CD4-positive, alpha-beta memory T cell (primary cell): Measurements from ENCODE around the gene BLOC1S2. TPM values are rescaled to one million over a fixed set of nuclear protein-coding genes. Genes with fewer than 3 reads are reported as not detected.
"Not testable (repeated sequence)": the region's sequence is repeated elsewhere in the genome, so short reads cannot be mapped to it uniquely, and the experiment has no call there.

ENCODE experiments used
- CTCF ChIA-PET: fragments of 350-600 bp; sonication (Branson Sonifier 250); formaldehyde crosslinking; loops from one replicate; lab custom pipeline; 2021; ENCODE audit warnings: inconsistent platforms; ENCODE audit not compliant: partially characterized antibody; lab: Charles Lee
- POLR2A ChIA-PET: fragments of 350-600 bp; sonication (Branson Sonifier 250); formaldehyde crosslinking; loops from one replicate; lab custom pipeline; 2021; ENCODE audit not compliant: partially characterized antibody; lab: Charles Lee
- DNase-seq, 5 donors: peaks; one replicate each; pipeline versions ENCODE4 v3.0.0 to v3.0.0-alpha.2; 2020 to 2022; ENCODE audit warnings: mixed read lengths in 1 of 5
- H3K27ac ChIP-seq: one replicate; pipeline ENCODE4 v1.7.0; 2013; ENCODE audit warnings: low read depth, low read length
- H3K27me3 ChIP-seq: 2 replicates; pipeline ENCODE4 v1.7.0; 2013; ENCODE audit warnings: mild to moderate bottlenecking, low read length, moderate library complexity; ENCODE audit not compliant: insufficient read depth
- H3K36me3 ChIP-seq: 2 replicates; pipeline ENCODE4 v1.7.0; 2013; ENCODE audit warnings: mild to moderate bottlenecking, low read length, moderate library complexity; ENCODE audit not compliant: insufficient read depth
- H3K4me1 ChIP-seq: 2 replicates; pipeline ENCODE4 v1.7.0; 2013; ENCODE audit warnings: mild to moderate bottlenecking, low read length, moderate library complexity; ENCODE audit not compliant: insufficient read depth
- H3K4me3 ChIP-seq, 2 donors: one replicate each; pipeline ENCODE4 v1.7.0; 2013; ENCODE audit warnings: low read length in 2 of 2, mild to moderate bottlenecking in 1 of 2
- H3K9me3 ChIP-seq, 2 donors: one replicate each; pipeline ENCODE4 v1.7.0; 2013; ENCODE audit warnings: low read length in 2 of 2, control low read depth in 1 of 2; ENCODE audit not compliant: control insufficient read depth in 1 of 2
- H3K27ac Mint-ChIP-seq, 7 donors: one replicate each; pipeline ENCODE4 v1.8.0; 2020 to 2021; ENCODE audit warnings: mixed read lengths in 7 of 7, mild to moderate bottlenecking in 6 of 7, inconsistent platforms in 3 of 7, moderate library complexity in 3 of 7
- H3K27me3 Mint-ChIP-seq, 2 donors: one replicate each; pipeline ENCODE4 v1.8.0; 2020 to 2021; ENCODE audit warnings: mixed read lengths in 2 of 2
- H3K36me3 Mint-ChIP-seq, 2 donors: one replicate each; pipeline ENCODE4 v1.8.0; 2020 to 2021; ENCODE audit warnings: mixed read lengths in 2 of 2, inconsistent platforms in 1 of 2, mild to moderate bottlenecking in 1 of 2
- H3K4me1 Mint-ChIP-seq, 4 donors: one replicate each; pipeline ENCODE4 v1.8.0; 2020 to 2021; ENCODE audit warnings: mixed read lengths in 4 of 4, mild to moderate bottlenecking in 1 of 4
- H3K4me3 Mint-ChIP-seq, 8 donors: one replicate each; pipeline ENCODE4 v1.8.0; 2020 to 2021; ENCODE audit warnings: mixed read lengths in 8 of 8, mild to moderate bottlenecking in 7 of 8, moderate library complexity in 6 of 8, inconsistent platforms in 3 of 8
- H3K9me3 Mint-ChIP-seq, 8 donors: one replicate each; pipeline ENCODE4 v1.8.0; 2020 to 2021; ENCODE audit warnings: mixed read lengths in 8 of 8, mild to moderate bottlenecking in 5 of 8, inconsistent platforms in 3 of 8, moderate library complexity in 1 of 8
- intact Hi-C: fragments of 100-400 bp; cut with micrococcal nuclease; formaldehyde crosslinking; loops from one replicate; pipeline ENCODE4 v1.15.1; 2023
- polyA plus RNA-seq, 2 donors: library from polyadenylated mRNA; unstranded; fragments of 300-500 nt; fragmentation: Illumina TruSeq; gene quantifications; one replicate each; pipeline ENCODE4 v1.2.3, GENCODE V29; 2021
- total RNA-seq, 2 experiments: library from RNA; stranded (reverse); gene quantifications; one replicate each; pipeline ENCODE4 v1.2.3, GENCODE V29; 2021

BLOC1S2 gene
- total and polyA plus RNA-seq, 4 experiments from 2014 or later, result 32.0 to 77.8 (median 52.6) TPM

GRCh38 chr10:100292300-100292699, 5.8 kb upstream of the BLOC1S2 start:
- DNase-seq, POLR2A ChIA-PET, H3K27ac ChIP-seq, H3K4me1 ChIP-seq, H3K4me1 Mint-ChIP-seq, H3K4me3 ChIP-seq, H3K27me3 ChIP-seq, H3K4me3 Mint-ChIP-seq, H3K36me3 Mint-ChIP-seq, intact Hi-C loops, CTCF ChIA-PET, H3K36me3 ChIP-seq, H3K27ac Mint-ChIP-seq, H3K9me3 Mint-ChIP-seq, H3K9me3 ChIP-seq: not testable (repeated sequence)
- peaks cover 17% of the 10 kb centered on the region in 2 donors for H3K27me3 Mint-ChIP-seq

DNA sequence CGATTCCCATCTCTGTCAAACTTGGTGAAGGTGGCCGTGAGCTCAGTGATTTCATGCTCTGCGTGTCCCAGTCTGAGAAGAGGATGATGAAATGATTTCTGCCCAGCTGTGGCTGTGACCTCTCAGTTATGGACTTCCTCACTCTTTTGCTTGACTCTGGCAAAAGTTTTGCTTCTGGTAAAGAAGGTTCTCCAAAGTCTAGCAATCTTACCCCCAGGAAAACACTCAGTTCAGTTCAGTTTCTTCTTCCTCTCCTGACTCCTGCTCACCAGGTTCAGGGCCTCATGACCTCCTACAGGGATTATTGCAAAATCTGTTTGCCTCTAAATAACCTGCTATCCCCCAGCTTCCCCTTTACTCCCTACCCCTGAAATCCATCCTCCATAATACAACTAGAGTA, 4.9 kb upstream of the BLOC1S2 start:
- intact Hi-C loops, result no loop called here
- H3K9me3 Mint-ChIP-seq, result no peaks in the 10 kb centered on the region
- Histone ChIP-seq H3K9me3 (no peaks in the 10 kb centered on the region), H3K4me3 (no peak overlapping the region), H3K27ac (no peak overlapping the region), H3K27me3 (no peaks in the 10 kb centered on the region), H3K36me3 (no peaks in the 10 kb centered on the region), H3K4me1 (peaks cover 6% of the 10 kb centered on the region)
- POLR2A ChIA-PET, result no interaction called here
- no peak overlapping the region for H3K4me3 Mint-ChIP-seq
- CTCF ChIA-PET, result no interaction called here
- H3K4me1 Mint-ChIP-seq, result peaks cover 6 to 15% (median 7%) of the 10 kb centered on the region in 4 donors
- peaks cover 0 to 2% of the 10 kb centered on the region in 2 donors for H3K36me3 Mint-ChIP-seq
- DNase-seq, result no peak
- peaks cover 13 to 14% of the 10 kb centered on the region in 2 donors for H3K27me3 Mint-ChIP-seq
- H3K27ac Mint-ChIP-seq, result peak overlapping the region in 1 of 7 donors; percentile 18

- Histone ChIP-seq H3K27me3 (no peaks in the 10 kb centered on the region), H3K36me3 (no peaks in the 10 kb centered on the region), H3K9me3 (no peaks in the 10 kb centered on the region), H3K4me3 (no peak overlapping the region), H3K4me1 (peaks cover 17% of the 10 kb centered on the region), H3K27ac (no peak overlapping the region)
- intact Hi-C loops, result loop anchor here (5.0 kb wide), 2 partner anchors 102 to 1063 kb away; partner anchors contain the start of genes BTRC and ERLIN1
- Mint-ChIP-seq H3K9me3 (peaks cover 0 to 6% (median 0%) of the 10 kb centered on the region in 8 donors), H3K4me1 (peaks cover 19 to 29% (median 23%) of the 10 kb centered on the region in 4 donors), H3K27me3 (peaks cover 5 to 10% of the 10 kb centered on the region in 2 donors), H3K4me3 (no peak overlapping the region), H3K36me3 (peaks cover 0 to 12% of the 10 kb centered on the region in 2 donors), H3K27ac (peak overlapping the region in 2 of 7 donors; percentile 4 to 28)
- DNase-seq, result no peak
- ChIA-PET CTCF (no interaction called here), POLR2A (no interaction called here)
These were observed 3.2 kb upstream of the BLOC1S2 start for GRCh38 chr10:100289641-100290040.

DNA sequence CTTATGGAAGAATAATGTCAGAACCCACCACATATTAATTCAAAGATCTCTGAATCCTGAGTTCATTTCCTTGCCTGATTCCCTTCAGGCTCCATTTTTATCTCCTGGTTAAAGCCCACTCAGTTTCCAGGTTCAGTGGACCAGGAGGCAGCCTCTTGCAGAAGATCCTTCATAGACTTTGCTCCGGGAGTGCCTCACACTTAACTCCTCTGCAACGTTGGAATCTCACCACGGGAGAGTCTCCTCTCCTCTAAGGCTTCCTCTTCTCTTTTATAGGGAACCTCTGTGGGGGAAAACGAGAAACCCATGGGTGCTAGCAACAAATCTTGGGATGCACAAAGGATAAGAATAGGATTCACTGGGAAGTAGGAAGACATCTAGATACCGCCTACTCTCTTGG, 1.7 kb upstream of the BLOC1S2 start:
- Histone ChIP-seq H3K36me3 (no peaks in the 10 kb centered on the region), H3K4me1 (peaks cover 30% of the 10 kb centered on the region), H3K27ac (no peak overlapping the region), H3K27me3 (no peaks in the 10 kb centered on the region), H3K9me3 (no peaks in the 10 kb centered on the region), H3K4me3 (no peak overlapping the region)
- CTCF ChIA-PET, result no interaction called here
- POLR2A ChIA-PET, result no interaction called here
- Mint-ChIP-seq H3K9me3 (peaks cover 0 to 6% (median 0%) of the 10 kb centered on the region in 8 donors), H3K4me1 (peaks cover 21 to 32% (median 25%) of the 10 kb centered on the region in 4 donors), H3K27me3 (peaks cover 3 to 5% of the 10 kb centered on the region in 2 donors), H3K27ac (peak overlapping the region in 3 of 7 donors; percentile 56 to 95 (median 78)), H3K4me3 (peak overlapping the region in 4 of 8 donors; percentile 12 to 99 (median 44)), H3K36me3 (peaks cover 0 to 13% of the 10 kb centered on the region in 2 donors)
- DNase-seq, result no peak
- intact Hi-C loops, result loop anchor here (5.0 kb wide), 2 partner anchors 101 to 1064 kb away; partner anchors contain the start of genes BTRC and ERLIN1

GRCh38 chr10:100287756-100288155, 1.3 kb upstream of the BLOC1S2 start:
- H3K27me3 ChIP-seq, result no peaks in the 10 kb centered on the region
- no peak for DNase-seq
- Mint-ChIP-seq H3K9me3 (peaks cover 0 to 6% (median 0%) of the 10 kb centered on the region in 8 donors), H3K27me3 (peaks cover 3 to 5% of the 10 kb centered on the region in 2 donors), H3K4me3 (peak overlapping the region in 6 of 8 donors; percentile 12 to 99 (median 65)), H3K4me1 (peaks cover 21 to 32% (median 25%) of the 10 kb centered on the region in 4 donors), H3K27ac (peak overlapping the region in 6 of 7 donors; percentile 22 to 99 (median 96)), H3K36me3 (peaks cover 0 to 13% of the 10 kb centered on the region in 2 donors)
- no peaks in the 10 kb centered on the region for H3K36me3 ChIP-seq
- H3K9me3 ChIP-seq, result no peaks in the 10 kb centered on the region
- peaks cover 34% of the 10 kb centered on the region for H3K4me1 ChIP-seq
- no peak overlapping the region for H3K27ac ChIP-seq
- ChIA-PET POLR2A (interaction anchor here (1.0 kb wide), 1 partner anchor 10 kb away, joined by 3 read pairs; no protein-coding TSS in a partner anchor), CTCF (no interaction called here)
- intact Hi-C loops, result loop anchor here (5.0 kb wide), 2 partner anchors 100 to 1065 kb away; partner anchors contain the start of genes BTRC and ERLIN1
- H3K4me3 ChIP-seq, result no peak overlapping the region

GRCh38 chr10:100285326-100285725, 1.2 kb downstream of the BLOC1S2 start:
- Histone ChIP-seq H3K27ac (peak overlapping the region; percentile 98), H3K4me3 (peak overlapping the region; percentile 95 to 96), H3K4me1 (peaks cover 40% of the 10 kb centered on the region)
- Mint-ChIP-seq H3K4me3 (peak overlapping the region; percentile 97 to 100 (median 100)), H3K36me3 (peaks cover 4 to 22% of the 10 kb centered on the region in 2 donors), H3K4me1 (peaks cover 24 to 32% (median 26%) of the 10 kb centered on the region in 4 donors), H3K27ac (peak overlapping the region; percentile 95 to 99 (median 98))
- H3K36me3 ChIP-seq, H3K9me3 ChIP-seq, H3K9me3 Mint-ChIP-seq, H3K27me3 Mint-ChIP-seq, DNase-seq, CTCF ChIA-PET, H3K27me3 ChIP-seq: not testable (repeated sequence)
- POLR2A ChIA-PET, result interaction anchor here (1.0 to 2.2 kb wide), 3 partner anchors 13 to 18 kb away, joined by 3 to 12 read pairs (median 3); partner anchors contain the start of gene CWF19L1
- intact Hi-C loops, result loop anchor here (5.0 kb wide), 2 partner anchors 98 to 1067 kb away; partner anchors contain the start of genes BTRC and ERLIN1

GRCh38 chr10:100282907-100283306, 3.6 kb downstream of the BLOC1S2 start:
- DNase-seq, result no peak
- H3K4me1 ChIP-seq, result peaks cover 40% of the 10 kb centered on the region
- H3K27me3 Mint-ChIP-seq, result no peaks in the 10 kb centered on the region
- peaks cover 24 to 32% (median 26%) of the 10 kb centered on the region in 4 donors for H3K4me1 Mint-ChIP-seq
- H3K4me3 Mint-ChIP-seq, result no peak overlapping the region
- H3K27ac ChIP-seq, result no peak overlapping the region
- no peak overlapping the region for H3K27ac Mint-ChIP-seq
- peaks cover 15 to 35% of the 10 kb centered on the region in 2 donors for H3K36me3 Mint-ChIP-seq
- ChIA-PET POLR2A (no interaction called here), CTCF (interaction anchor here (0.5 to 1.4 kb wide), 2 partner anchors 42 to 200 kb away, joined by 3 to 4 read pairs; no protein-coding TSS in a partner anchor)
- peaks cover 0 to 6% (median 0%) of the 10 kb centered on the region in 8 donors for H3K9me3 Mint-ChIP-seq
- intact Hi-C loops, result no loop called here
- H3K36me3 ChIP-seq, result peaks cover 21% of the 10 kb centered on the region
- H3K9me3 ChIP-seq, result no peaks in the 10 kb centered on the region
- no peaks in the 10 kb centered on the region for H3K27me3 ChIP-seq
- no peak overlapping the region for H3K4me3 ChIP-seq
